Lower leg skin (tissue), 4 donors: ENCODE results near the gene C2orf69. TPM values are rescaled to one million over a fixed set of nuclear protein-coding genes. Genes with fewer than 3 reads are reported as not detected.

Source experiments
- DNase-seq, 2 donors: peaks; one replicate each; pipeline ENCODE4 v3.0.0-alpha.2; 2019; ENCODE audit warnings: low spot score in 2 of 2
- H3K4me3 ChIP-seq: fragments of 200-600 bp; sonication (generic); 2 replicates; pipeline ENCODE4 v1.5.1; 2017; ENCODE audit warnings: mild to moderate bottlenecking, low read depth; ENCODE audit not compliant: poor library complexity, severe bottlenecking
- POLR2A ChIP-seq, 2 donors: fragments of 450-650 bp; IDR thresholded peaks; one replicate each; pipeline ENCODE4 v1.6.1; 2016 to 2017; ENCODE audit warnings: antibody characterized with exemption in 2 of 2, mild to moderate bottlenecking in 1 of 2, moderate library complexity in 1 of 2
- WGBS, 2 donors: methylation state at CpG; one replicate each; pipeline ENCODE4 v1.1.5; 2018; 5-methylcytosine and 5-hydroxymethylcytosine counted together
- intact Hi-C: fragments of 100-400 bp; cut with DNase I; formaldehyde crosslinking; loops from one replicate; pipeline ENCODE4 v1.15.0; 2023; ENCODE audit warnings: low total_unique reads
- total RNA-seq, 4 donors: library from RNA; depleted of rRNA; stranded (reverse); fragments of >200 nt; gene quantifications; one replicate each; pipeline ENCODE4 v1.1.0, GENCODE V29; 2016
- TF ChIP-seq, protein P1 (sequence below), 3 donors: fragments of 450-650 bp; IDR thresholded peaks; one replicate each; pipeline ENCODE4 v1.5.1; 2016; ENCODE audit warnings: antibody characterized with exemption in 3 of 3, mild to moderate bottlenecking in 3 of 3, moderate library complexity in 2 of 3

Gene C2orf69, protein sequence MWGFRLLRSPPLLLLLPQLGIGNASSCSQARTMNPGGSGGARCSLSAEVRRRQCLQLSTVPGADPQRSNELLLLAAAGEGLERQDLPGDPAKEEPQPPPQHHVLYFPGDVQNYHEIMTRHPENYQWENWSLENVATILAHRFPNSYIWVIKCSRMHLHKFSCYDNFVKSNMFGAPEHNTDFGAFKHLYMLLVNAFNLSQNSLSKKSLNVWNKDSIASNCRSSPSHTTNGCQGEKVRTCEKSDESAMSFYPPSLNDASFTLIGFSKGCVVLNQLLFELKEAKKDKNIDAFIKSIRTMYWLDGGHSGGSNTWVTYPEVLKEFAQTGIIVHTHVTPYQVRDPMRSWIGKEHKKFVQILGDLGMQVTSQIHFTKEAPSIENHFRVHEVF
- total RNA-seq, result 10 to 100 TPM; 12.1 to 13.7 (median 12.9) TPM

DNA sequence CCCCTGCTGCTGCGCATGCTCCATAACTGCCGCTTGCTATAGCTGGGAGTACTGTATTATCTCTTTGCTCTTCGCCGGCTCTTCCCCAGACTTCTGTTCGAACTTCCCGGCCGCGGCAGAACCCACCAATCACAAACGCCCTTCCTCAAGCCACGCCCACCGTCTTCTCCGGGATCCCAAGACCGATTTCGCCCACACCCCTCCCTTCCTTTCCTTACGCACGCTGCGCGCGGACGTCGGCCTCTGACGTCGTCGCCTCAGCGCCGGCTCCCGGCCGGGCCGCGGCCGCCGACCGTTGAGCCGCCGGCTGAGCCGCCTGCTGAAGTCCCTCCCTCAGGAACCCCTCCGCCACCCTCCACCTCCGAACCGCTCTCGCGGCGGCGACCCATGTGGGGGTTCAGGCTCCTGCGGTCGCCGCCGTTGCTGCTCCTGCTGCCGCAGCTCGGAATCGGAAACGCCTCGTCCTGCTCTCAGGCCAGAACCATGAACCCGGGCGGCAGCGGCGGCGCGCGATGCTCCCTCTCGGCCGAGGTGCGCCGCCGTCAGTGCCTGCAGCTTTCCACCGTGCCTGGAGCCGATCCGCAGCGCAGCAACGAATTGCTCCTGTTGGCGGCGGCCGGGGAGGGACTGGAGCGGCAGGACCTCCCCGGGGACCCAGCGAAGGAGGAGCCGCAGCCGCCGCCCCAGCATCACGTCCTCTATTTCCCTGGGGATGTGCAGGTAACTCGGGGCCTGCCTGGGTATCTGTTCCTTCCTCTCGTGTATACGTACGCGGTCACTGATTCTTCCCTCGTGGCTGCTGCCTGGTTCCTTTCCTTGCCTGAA, at the start of gene C2orf69:
C2orf69 (plus strand) TSS at position 242 of the 825 bp plus-strand sequence; CDS start at position 388, 146 bp downstream.
- intact Hi-C loops, result no loop called here
- WGBS, 2 donors, result 0% methylated on average over 46 to 77 of the region's 85 CpGs
- DNase-seq, result peak; percentile 97 to 99
- H3K4me3 ChIP-seq, result peak within 1 kb of the TSS; percentile 82
- TF ChIP-seq POLR2A (IDR thresholded peaks at IDR 0.05), result no peak
- TF ChIP-seq, protein P1, sequence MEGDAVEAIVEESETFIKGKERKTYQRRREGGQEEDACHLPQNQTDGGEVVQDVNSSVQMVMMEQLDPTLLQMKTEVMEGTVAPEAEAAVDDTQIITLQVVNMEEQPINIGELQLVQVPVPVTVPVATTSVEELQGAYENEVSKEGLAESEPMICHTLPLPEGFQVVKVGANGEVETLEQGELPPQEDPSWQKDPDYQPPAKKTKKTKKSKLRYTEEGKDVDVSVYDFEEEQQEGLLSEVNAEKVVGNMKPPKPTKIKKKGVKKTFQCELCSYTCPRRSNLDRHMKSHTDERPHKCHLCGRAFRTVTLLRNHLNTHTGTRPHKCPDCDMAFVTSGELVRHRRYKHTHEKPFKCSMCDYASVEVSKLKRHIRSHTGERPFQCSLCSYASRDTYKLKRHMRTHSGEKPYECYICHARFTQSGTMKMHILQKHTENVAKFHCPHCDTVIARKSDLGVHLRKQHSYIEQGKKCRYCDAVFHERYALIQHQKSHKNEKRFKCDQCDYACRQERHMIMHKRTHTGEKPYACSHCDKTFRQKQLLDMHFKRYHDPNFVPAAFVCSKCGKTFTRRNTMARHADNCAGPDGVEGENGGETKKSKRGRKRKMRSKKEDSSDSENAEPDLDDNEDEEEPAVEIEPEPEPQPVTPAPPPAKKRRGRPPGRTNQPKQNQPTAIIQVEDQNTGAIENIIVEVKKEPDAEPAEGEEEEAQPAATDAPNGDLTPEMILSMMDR (IDR thresholded peaks at IDR 0.05), result no peak

DNA sequence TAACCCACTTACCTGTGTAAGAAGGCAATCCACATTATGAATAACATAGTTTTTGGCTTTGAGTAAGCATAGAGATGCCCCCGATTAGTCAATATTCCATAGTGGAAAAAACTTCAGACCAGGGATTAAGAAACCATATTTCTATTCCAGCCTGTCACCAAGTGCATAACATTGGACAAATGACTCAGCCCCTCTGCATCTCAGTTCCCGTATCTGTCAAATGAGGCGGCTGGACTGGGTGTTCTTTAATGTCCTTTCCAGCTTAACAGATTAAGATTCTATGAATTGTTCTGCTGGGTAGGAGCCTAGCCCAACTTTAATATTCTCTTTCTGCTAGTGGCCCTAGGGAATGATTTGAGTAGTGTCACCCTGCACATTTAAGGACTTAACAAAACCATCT, 48.3 kb upstream of the C2orf69 start:
- TF ChIP-seq, protein P1 (IDR thresholded peaks at IDR 0.05), result no peak
- TF ChIP-seq POLR2A (IDR thresholded peaks at IDR 0.05), result no peak
- H3K4me3 ChIP-seq, result no peak overlapping the region
- WGBS, 2 donors, result 63 to 72% methylated on average over 3 of the region's 3 CpGs
- no peak for DNase-seq
- intact Hi-C loops, result no loop called here

DNA sequence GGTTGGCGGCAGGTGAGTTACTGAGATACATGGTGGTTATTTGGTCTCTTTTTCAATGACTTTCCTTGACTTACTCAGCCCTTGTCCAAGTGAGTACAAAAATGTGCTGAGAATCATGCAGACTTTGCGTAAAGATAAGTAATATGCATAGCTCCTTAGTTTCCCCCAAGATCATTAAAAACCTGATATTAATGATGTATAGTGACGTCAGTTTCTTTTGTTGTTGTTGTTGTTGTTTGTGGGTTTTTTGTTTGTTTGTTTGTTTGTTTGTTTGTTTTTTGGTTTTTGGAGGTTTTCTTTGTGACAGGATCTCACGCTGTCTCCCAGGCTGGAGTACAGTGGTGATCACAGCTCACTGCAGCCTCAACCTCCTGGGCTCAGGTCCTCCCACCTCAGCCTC, 45.2 kb upstream of the C2orf69 start:
- 92 to 96% methylated on average over 4 of the region's 4 CpGs for WGBS, 2 donors
- no peak for TF ChIP-seq POLR2A (IDR thresholded peaks at IDR 0.05)
- TF ChIP-seq, protein P1 (IDR thresholded peaks at IDR 0.05), result no peak
- intact Hi-C loops, result no loop called here
- no peak overlapping the region for H3K4me3 ChIP-seq
- DNase-seq, result no peak

DNA sequence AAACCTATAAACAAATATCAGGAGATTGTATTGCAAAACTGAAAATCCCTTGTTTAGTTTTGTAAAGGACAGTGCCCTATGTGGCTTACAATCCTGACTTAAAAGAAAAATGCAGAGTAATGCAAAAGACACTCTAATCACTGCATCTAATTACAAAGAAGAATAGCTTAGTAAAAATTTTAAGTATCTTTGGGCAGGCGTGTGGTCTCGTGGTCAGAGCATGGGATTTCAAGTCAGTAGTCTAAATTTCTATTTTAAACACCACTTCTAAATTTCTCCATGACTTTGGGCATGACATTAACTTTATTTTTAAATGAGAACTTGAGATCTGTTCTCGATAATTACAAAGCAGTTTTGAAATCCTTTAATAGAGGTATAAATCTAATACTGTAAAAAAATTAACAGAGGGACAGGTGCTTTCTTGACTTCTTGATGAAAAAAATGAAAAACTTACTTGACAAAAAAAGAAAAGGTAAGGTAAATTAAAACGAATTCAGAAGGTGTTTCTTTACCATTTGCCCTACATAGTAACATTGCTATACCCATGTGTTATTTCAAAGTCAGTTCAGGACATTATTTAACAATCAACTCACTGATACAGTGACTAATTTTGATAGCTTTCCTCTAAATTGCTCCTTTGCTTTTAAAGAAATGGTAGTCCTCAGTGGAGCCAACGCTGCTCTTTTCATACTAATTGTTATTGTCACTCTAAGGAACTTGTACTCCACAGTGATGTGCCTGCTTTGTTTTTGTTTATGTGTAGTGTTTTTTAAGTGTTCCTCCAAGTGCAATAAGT, 42.5 kb upstream of the C2orf69 start:
- intact Hi-C loops, result no loop called here

DNA sequence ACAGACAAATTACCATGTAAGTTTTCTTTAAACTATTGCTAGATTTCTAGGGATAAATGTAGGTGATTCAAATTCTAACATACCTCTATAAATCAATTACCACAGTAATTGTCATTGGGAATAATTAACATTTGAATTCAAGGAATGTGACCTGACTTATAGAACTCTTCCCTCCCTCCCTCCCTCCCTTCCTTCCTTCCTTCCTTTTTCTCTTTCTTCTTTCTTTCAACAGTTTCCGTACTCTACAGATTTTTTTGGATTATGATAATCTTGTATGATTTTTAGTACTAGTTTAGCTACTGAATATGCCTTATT, 41.9 kb upstream of the C2orf69 start:
- TF ChIP-seq, protein P1 (IDR thresholded peaks at IDR 0.05), result no peak
- TF ChIP-seq POLR2A (IDR thresholded peaks at IDR 0.05), result no peak
- intact Hi-C loops, result no loop called here
- WGBS, 2 donors, result 72 to 77% methylated on average over 1 of the region's 1 CpG

More for the DNA sequence above, 42.5 kb upstream of the C2orf69 start:
- no peak overlapping the region for H3K4me3 ChIP-seq
- no peak for DNase-seq
- TF ChIP-seq, protein P1 (IDR thresholded peaks at IDR 0.05), result no peak
- no peak for TF ChIP-seq POLR2A (IDR thresholded peaks at IDR 0.05)
- 63 to 64% methylated on average over 5 of the region's 5 CpGs for WGBS, 2 donors

More for the DNA sequence above, 41.9 kb upstream of the C2orf69 start:
- no peak for DNase-seq
- H3K4me3 ChIP-seq, result no peak overlapping the region
